OCI-M2 (cell line): ENCODE measurements around the gene RIMS1.

Experiments
- DNase-seq: peaks from one replicate; lab custom pipeline; 2025; ENCODE audit not compliant: unreplicated experiment; lab: John Stamatoyannopoulos, UW

RIMS1 gene

DNA sequence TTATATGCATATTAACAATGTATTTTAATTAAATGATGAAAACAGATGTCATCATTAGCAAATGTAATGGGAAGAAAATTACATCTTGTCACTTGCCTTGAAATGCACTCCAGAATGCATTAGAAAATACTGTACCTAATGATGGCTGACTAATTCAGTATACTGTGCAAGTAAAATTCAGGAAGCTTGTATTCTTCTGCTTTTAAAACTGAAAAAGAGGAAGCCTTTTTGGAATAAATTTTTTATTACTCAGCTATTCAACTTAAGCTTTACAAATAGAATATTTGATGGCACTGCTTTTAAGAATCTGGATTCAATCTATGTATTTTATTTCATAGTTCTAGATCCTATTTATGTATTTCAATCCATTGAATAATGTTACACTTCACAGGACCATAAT is 195.5 kb downstream of the RIMS1 start:
- DNase-seq = no peak

GRCh38 chr6:72083976-72084375 is 197.6 kb downstream of the RIMS1 start:
- DNase-seq = no peak

- DNase-seq = no peak
These were observed 198.7 kb downstream of the RIMS1 start for GRCh38 chr6:72084992-72085569.

GRCh38 chr6:72094506-72094905 is 208.2 kb downstream of the RIMS1 start:
- DNase-seq = no peak

- DNase-seq = no peak
These were observed 216.2 kb downstream of the RIMS1 start for GRCh38 chr6:72102561-72102960.

DNA sequence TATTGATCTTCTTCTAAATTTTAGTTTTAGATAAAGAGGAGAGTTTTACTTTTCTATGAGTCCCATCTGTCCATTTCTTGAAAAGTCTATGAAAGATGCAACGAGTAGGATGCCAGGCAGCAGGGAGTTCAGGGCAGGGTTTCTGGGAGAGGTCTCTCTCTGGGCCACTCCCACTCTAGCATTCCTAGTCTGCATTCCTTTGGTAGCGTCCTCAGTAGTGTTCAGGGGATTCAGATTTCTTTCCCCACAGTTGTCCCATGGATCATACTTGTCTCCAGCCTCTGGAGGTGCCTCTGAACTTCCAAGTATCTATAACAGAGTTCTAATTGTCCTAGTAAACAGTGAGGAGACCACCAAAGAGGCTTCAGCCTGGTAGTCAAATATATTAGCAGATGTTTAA is 225.3 kb downstream of the RIMS1 start:
- no peak for DNase-seq

- DNase-seq = no peak
These were observed 244.0 kb downstream of the RIMS1 start for GRCh38 chr6:72130327-72130726.

DNA sequence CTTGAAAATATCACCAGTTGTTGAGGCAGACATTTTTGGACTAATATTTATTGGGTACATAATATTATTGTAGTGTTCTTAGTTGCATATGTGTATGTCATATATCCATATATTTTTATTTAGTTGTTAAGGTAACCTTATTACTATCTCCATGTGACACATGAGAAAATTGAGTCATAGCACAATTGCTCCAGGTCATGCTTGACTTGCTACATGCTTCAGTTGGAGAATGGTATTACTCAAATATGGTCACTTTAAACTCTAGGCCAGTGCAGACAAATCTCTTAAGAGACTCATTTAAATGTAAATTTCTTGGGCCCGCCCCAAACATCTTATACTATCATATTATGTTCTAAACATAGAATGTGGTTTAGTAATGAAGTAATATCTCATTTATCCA is 246.1 kb downstream of the RIMS1 start:
- no peak for DNase-seq

DNA sequence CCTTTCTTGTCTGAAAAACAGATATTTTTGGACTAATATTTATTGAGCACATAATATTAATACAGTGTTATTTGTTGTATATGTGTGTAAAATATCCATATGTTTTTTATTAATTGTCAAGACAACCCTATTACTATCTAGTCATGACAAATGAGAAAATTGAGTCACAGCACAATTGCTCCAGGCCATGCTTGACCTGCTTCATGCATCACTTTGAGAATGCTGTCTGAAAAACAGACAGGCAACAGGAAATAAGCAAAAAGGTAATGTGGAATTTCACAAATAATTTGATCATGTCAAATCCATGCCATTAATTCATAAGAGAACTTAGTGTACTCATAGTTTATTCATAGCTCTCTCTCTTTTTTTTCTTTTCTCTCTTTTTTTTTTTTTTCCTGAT is 246.5 kb downstream of the RIMS1 start:
- DNase-seq = no peak

DNA sequence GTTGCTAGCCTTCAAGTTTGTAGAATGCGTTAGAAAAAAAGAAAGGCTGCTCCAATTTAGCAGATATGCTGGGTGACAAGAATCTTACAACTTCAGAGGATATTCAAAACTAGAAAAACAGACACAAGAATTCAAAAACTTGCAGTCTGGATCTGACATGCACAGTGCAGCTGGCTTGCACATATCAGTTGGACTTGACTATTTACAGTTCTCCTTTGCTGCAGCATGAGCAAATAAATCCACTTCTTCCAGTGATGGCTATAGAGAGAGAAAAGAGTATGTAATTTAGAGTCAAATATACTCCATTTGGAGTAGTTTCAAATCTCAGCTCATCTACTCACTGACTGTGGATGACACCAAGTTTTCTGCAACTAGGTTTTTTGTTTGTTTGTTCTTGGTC is 247.0 kb downstream of the RIMS1 start:
- DNase-seq = no peak

- DNase-seq = no peak
These were observed 254.4 kb downstream of the RIMS1 start for GRCh38 chr6:72140795-72141194.

DNA sequence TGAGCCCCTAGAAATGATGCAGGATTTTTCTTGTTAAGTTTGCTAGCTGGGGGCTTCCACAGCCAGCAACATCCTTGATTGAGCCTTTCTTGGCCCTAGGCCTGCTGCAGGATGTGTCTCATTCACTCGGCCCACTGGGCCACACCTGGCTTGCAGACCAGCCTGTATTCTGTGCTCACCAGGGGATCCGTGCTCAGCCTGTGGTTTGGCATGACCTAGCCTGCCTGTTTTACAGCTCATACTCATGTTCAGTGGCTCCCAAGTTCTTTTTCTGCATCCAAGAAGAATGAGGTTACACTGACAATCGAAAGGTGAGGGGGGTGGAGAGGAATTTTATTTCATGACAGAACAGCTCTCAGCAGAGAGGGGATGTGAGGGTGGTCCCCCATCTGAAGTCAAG is 263.4 kb downstream of the RIMS1 start:
- no peak for DNase-seq

GRCh38 chr6:72151742-72152141 is 265.4 kb downstream of the RIMS1 start:
- no peak for DNase-seq

- DNase-seq = no peak
These were observed 289.6 kb downstream of the RIMS1 start for GRCh38 chr6:72175916-72176315.

GRCh38 chr6:72182337-72183246 is 296.2 kb downstream of the RIMS1 start:
- DNase-seq = no peak

DNA sequence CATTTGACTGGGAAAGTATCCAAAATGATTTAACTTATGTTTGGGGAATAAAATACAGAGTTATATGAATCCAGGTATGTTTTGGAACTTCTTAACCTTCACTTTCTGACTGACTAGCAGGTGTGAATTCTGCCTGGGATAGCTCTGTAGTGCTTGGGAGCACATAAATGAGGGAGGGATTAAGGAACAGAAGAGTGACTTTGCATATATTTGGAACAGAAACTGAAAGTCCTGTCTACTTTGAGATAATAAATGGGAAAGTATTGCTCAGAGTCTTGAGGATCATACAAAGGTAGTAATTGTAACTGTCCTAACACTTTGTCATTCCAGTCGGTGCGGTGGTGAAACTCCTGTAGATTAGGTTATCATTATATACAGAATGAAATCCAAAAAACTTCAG is 317.6 kb downstream of the RIMS1 start:
- DNase-seq = no peak

- DNase-seq = no peak
These were observed 319.1 kb downstream of the RIMS1 start for GRCh38 chr6:72205500-72205899.

GRCh38 chr6:72206606-72207005 is 320.3 kb downstream of the RIMS1 start:
- no peak for DNase-seq

- DNase-seq = no peak
These were observed 326.3 kb downstream of the RIMS1 start for GRCh38 chr6:72212686-72213085.

GRCh38 chr6:72213654-72214053 is 327.3 kb downstream of the RIMS1 start:
- DNase-seq = no peak

DNA sequence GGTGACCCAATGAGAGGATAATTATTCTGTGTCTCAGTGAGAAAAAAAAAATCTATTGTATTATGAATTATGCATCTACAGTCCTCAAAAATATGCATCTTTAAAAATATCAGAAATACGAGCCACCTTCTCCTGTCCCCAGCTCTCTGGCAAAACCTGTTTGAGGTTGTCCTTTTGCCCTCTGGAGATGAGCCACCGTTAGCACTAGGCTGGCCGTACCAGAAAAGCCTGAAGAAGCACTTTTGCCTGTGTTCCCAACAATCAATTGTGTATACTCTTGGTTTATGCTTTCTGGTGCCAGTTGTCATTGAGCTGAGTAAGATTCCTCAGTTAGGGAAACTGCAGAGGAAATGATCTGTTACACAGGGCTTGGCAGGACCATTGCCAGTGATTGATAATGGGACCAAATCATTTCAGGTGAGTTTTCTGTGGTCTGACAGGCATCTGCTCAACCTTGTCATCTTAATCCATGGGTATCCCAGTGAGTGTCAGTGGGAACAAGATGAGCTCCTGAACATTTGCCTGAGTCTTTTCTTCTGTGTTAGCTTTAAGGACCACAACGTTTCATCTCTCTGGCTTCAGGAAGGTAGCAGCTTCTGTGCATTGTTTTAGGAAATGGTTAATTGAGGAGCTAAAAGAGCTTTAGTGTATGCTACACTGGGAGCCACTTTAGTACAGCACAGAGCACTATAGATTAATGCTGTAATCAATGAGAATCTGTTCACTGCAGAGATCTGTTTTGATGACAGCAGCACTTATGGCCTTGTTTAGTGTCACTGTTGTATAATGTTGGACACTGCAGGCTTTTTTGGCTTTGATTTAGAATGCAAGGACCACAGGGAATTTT is 330.1 kb downstream of the RIMS1 start:
- DNase-seq = no peak

DNA sequence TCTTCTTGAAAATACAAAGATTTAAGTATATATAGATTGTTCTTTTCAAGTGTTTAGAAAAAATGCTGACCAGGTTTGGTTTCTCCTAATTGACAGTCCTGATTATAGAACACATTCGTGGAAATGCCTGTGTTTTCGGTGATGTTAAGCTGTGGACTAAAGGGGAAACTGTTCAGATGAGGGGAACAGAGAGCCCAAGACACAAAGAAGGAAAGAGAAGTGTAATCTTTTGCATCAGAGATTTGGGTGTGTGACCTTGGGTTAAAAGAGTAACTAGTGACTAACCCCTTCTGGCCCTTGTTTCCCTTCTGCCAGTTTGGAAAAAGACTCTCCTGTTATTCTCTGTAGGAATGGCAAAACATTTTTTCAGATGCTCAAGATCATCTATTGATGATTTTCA is 331.3 kb downstream of the RIMS1 start:
- DNase-seq = no peak
